GM12878 (cell line): ENCODE data around the gene WWOX. TPM values are rescaled to one million over a fixed set of nuclear protein-coding genes. Genes with fewer than 3 reads are reported as not detected.

Source experiments
- ATAC-seq: fragments of 200-7000 bp; cut with Tn5 transposase; 3 replicates; pipeline ENCODE4 v1.9.1; 2020; ENCODE audit warnings: mild to moderate bottlenecking, moderate library complexity
- BruUV-seq: library from RNA; stranded (reverse); fragments of 400-500 nt; replicated peaks from 2 replicates; lab custom pipeline; 2021; lab: Mats Ljungman, UMichigan
- CTCF ChIA-PET: fragments of 300-600 bp; sonication (Branson Sonifier 250); formaldehyde crosslinking; extraction: SDS; loops from one replicate; lab custom pipeline; 2021; ENCODE audit warnings: inconsistent platforms; lab: Yijun Ruan, JAX
- POLR2A ChIA-PET: fragments of 350-600 bp; formaldehyde crosslinking; extraction: SDS; loops from one replicate; lab custom pipeline; 2021; ENCODE audit warnings: inconsistent platforms; lab: Charles Lee
- RAD21 ChIA-PET: fragments of 300-600 bp; sonication (Branson Sonifier 250); formaldehyde crosslinking; loops from one replicate; lab custom pipeline; 2023; ENCODE audit warnings: antibody characterized with exemption; ENCODE audit not compliant: unreplicated experiment; lab: Charles Lee
- SMC1A ChIA-PET: fragments of 300-600 bp; sonication (Branson Sonifier 250); formaldehyde crosslinking; loops from one replicate; lab custom pipeline; 2023; ENCODE audit not compliant: unreplicated experiment, uncharacterized antibody; lab: Charles Lee
- DNase-seq: peaks from one replicate; pipeline ENCODE4 v3.0.0-alpha.2; 2011; ENCODE audit warnings: low read depth, low spot score
- FAIRE-seq: peaks from 3 replicates; lab custom pipeline; 2011; peaks lifted over from hg19 to GRCh38; lab: Jason Lieb, UNC
- H2AFZ ChIP-seq: 2 replicates; pipeline ENCODE4 v1.6.0; 2011; ENCODE audit warnings: low read depth, low read length, control low read depth; ENCODE audit not compliant: control insufficient read depth
- H3K27ac ChIP-seq: 2 replicates; pipeline ENCODE4 v1.5.1; 2011; ENCODE audit warnings: control low read depth; ENCODE audit not compliant: control insufficient read depth, insufficient read depth
- H3K27me3 ChIP-seq, 2 experiments: replicated peaks in 1 of 2; 2 replicates each; pipeline versions ENCODE4 v1.6.0 to v1.6.1; 2011; ENCODE audit warnings: low read length in 1 of 2; ENCODE audit not compliant: control insufficient read depth in 2 of 2, insufficient read depth in 2 of 2
- H3K36me3 ChIP-seq, 2 experiments: 2 replicates each; pipeline ENCODE4 v1.5.1; 2011; ENCODE audit warnings: low read length in 1 of 2; ENCODE audit not compliant: control insufficient read depth in 2 of 2, insufficient read depth in 2 of 2
- H3K4me1 ChIP-seq: 2 replicates; pipeline ENCODE4 v1.6.1; 2011; ENCODE audit warnings: mild to moderate bottlenecking, low read length, moderate library complexity, mixed read lengths; ENCODE audit not compliant: control insufficient read depth, insufficient read depth
- H3K4me2 ChIP-seq: 2 replicates; pipeline ENCODE4 v1.6.0; 2011; ENCODE audit warnings: control low read depth; ENCODE audit not compliant: control insufficient read depth, insufficient read depth
- H3K4me3 ChIP-seq: fragments of 200-600 bp; sonication (generic); 2 replicates; pipeline ENCODE4 v1.5.1; 2016
- H3K79me2 ChIP-seq: 2 replicates; pipeline ENCODE4 v1.6.0; 2011; ENCODE audit warnings: low read length; ENCODE audit not compliant: control insufficient read depth, insufficient read depth
- H3K9ac ChIP-seq: 2 replicates; pipeline ENCODE4 v1.8.0; 2011; ENCODE audit warnings: low read length, control low read depth, mixed read lengths; ENCODE audit not compliant: control insufficient read depth, insufficient read depth
- H3K9me3 ChIP-seq: replicated peaks from 3 replicates; pipeline ENCODE4 v1.5.1; 2011; ENCODE audit warnings: mild to moderate bottlenecking, low read length; ENCODE audit not compliant: control insufficient read depth, insufficient read depth
- H4K20me1 ChIP-seq: 2 replicates; pipeline ENCODE4 v1.6.0; 2011; ENCODE audit not compliant: control insufficient read depth, insufficient read depth
- ASH2L ChIP-seq: fragments of 300-600, 200-600 bp; sonication (generic); IDR thresholded peaks from 2 replicates; pipeline ENCODE4 v1.6.1; 2017; ENCODE audit warnings: low read depth, mild to moderate bottlenecking, borderline replicate concordance
- BHLHE40 ChIP-seq, 2 experiments: fragments of 450-650 bp in 1 of 2; IDR thresholded peaks; 2 replicates each; pipeline ENCODE4 v1.6.1; 2011 to 2017; ENCODE audit warnings: low read depth in 2 of 2, borderline replicate concordance in 1 of 2, improper control_type of control experiment in 1 of 2, low read length in 1 of 2, mild to moderate bottlenecking in 1 of 2
- CBFB ChIP-seq: IDR thresholded peaks from 2 replicates; pipeline ENCODE4 v1.6.1; 2016; ENCODE audit warnings: antibody characterized with exemption, low read depth
- CBX3 ChIP-seq: fragments of 200-600 bp; sonication (generic); IDR thresholded peaks from 2 replicates; pipeline ENCODE4 v1.6.1; 2016; ENCODE audit warnings: low read depth, borderline replicate concordance
- DPF2 ChIP-seq: fragments of 450-650 bp; IDR thresholded peaks from 2 replicates; pipeline ENCODE4 v1.6.1; 2017; ENCODE audit warnings: mild to moderate bottlenecking
- EGR1 ChIP-seq, 2 experiments: IDR thresholded peaks; 1 replicate in 1 of 2; 2 replicates in 1 of 2; pipeline ENCODE4 v1.6.1; 2011 to 2012; ENCODE audit warnings: low read depth in 2 of 2, low read length in 2 of 2, borderline replicate concordance in 1 of 2, mild to moderate bottlenecking in 1 of 2, moderate library complexity in 1 of 2
- EP300 ChIP-seq, 2 experiments: fragments of 150-350 bp in 1 of 2; IDR thresholded peaks; 2 replicates each; pipeline ENCODE4 v1.6.1; 2011 to 2012; ENCODE audit warnings: low read depth in 2 of 2, low read length in 2 of 2, borderline replicate concordance in 1 of 2, improper control_type of control experiment in 1 of 2, inconsistent platforms in 1 of 2; ENCODE audit not compliant: control insufficient read depth in 1 of 2
- FOS ChIP-seq: IDR thresholded peaks from 3 replicates; pipeline ENCODE4 v1.6.1; 2011; ENCODE audit warnings: borderline replicate concordance; ENCODE audit not compliant: insufficient read length; ENCODE audit errors: extremely low read depth
- KAT2A ChIP-seq: conservative IDR thresholded peaks from 2 replicates; pipeline ENCODE4 v1.6.1; 2011; ENCODE audit warnings: low read depth, low read length; ENCODE audit not compliant: control insufficient read depth
- MTA2 ChIP-seq: fragments of 450-650 bp; IDR thresholded peaks from 2 replicates; pipeline ENCODE4 v1.6.1; 2016; ENCODE audit warnings: low read depth, mild to moderate bottlenecking, moderate library complexity
- NFIC ChIP-seq: IDR thresholded peaks from 2 replicates; pipeline ENCODE4 v1.6.1; 2012; ENCODE audit warnings: low read depth, mild to moderate bottlenecking, inconsistent platforms, low read length, moderate library complexity
- RELA ChIP-seq: fragments of 450-650 bp; IDR thresholded peaks from 2 replicates; pipeline ENCODE4 v1.8.0; 2014; ENCODE audit warnings: borderline replicate concordance; ENCODE audit not compliant: partially characterized antibody
- TCF12 ChIP-seq: IDR thresholded peaks from 2 replicates; pipeline ENCODE4 v1.6.1; 2011; ENCODE audit warnings: low read depth, mild to moderate bottlenecking, low read length
- TCF7 ChIP-seq: IDR thresholded peaks from 2 replicates; pipeline ENCODE4 v1.6.1; 2014; ENCODE audit warnings: antibody characterized with exemption, borderline replicate concordance
- ZBED1 ChIP-seq: IDR thresholded peaks from 2 replicates; pipeline ENCODE4 v1.6.1; 2016; ENCODE audit warnings: borderline replicate concordance
- WGBS: methylation state at CpG from one replicate; pipeline ENCODE4 v1.1.6; 2016; ENCODE audit warnings: low lambda C conversion rate; ENCODE audit not compliant: insufficient replicate concordance, insufficient coverage; ENCODE audit errors: missing lambda C conversion rate; 5-methylcytosine and 5-hydroxymethylcytosine counted together
- in situ Hi-C: fragments of 300-500 bp; cut with MboI; formaldehyde crosslinking; loops from 9 replicates; pipeline ENCODE4 v1.14.3; 2018; ENCODE audit warnings: mixed read lengths
- intact Hi-C: fragments of 100-400 bp; cut with micrococcal nuclease; formaldehyde crosslinking; loops from one replicate; pipeline ENCODE4 v1.14.2; 2022; ENCODE audit not compliant: unreplicated experiment
- polyA plus RNA-seq, 11 experiments: library from polyadenylated mRNA; depleted of rRNA in 4 of 11; unstranded in 6 of 11; stranded (reverse) in 5 of 11; fragments of >200 nt; fragmentation: Nextera tagmentation in 4 of 11; fragmentation: Illumina TruSeq in 1 of 11; extraction: Ambion mirVana in 4 of 11; extraction: Trizol in 1 of 11; gene quantifications; 1 replicate in 1 of 11; 2 replicates in 10 of 11; pipeline versions ENCODE4 v1.2.1 to v1.2.3, GENCODE V29; 2011 to 2016; ENCODE audit warnings: inconsistent platforms in 2 of 11, missing spikeins in 2 of 11, low read depth in 1 of 11
- total RNA-seq, 4 experiments: library from RNA; depleted of rRNA in 3 of 4; stranded (reverse); fragments of >200 nt in 3 of 4; fragmentation: Illumina TruSeq in 1 of 4; extraction: Trizol in 1 of 4; gene quantifications; 2 replicates each; pipeline versions ENCODE4 v1.2.1 to v1.2.3, GENCODE V29; 2013 to 2021
- TF ChIP-seq, protein P1 (sequence below): fragments of 450-650 bp; IDR thresholded peaks from 2 replicates; pipeline ENCODE4 v1.6.1; 2017; ENCODE audit warnings: mild to moderate bottlenecking, moderate library complexity
- TF ChIP-seq, protein P2 (sequence below): fragments of 450-650 bp; conservative IDR thresholded peaks from 2 replicates; pipeline ENCODE4 v1.6.1; 2017; ENCODE audit warnings: mild to moderate bottlenecking, moderate library complexity

The WWOX gene
- total and polyA plus RNA-seq, 10 of the 15 experiments (the other 5 are each of a cell fraction or from before 2014, with no cell fraction given), result 2.8 to 24.4 (median 17.8) TPM

DNA sequence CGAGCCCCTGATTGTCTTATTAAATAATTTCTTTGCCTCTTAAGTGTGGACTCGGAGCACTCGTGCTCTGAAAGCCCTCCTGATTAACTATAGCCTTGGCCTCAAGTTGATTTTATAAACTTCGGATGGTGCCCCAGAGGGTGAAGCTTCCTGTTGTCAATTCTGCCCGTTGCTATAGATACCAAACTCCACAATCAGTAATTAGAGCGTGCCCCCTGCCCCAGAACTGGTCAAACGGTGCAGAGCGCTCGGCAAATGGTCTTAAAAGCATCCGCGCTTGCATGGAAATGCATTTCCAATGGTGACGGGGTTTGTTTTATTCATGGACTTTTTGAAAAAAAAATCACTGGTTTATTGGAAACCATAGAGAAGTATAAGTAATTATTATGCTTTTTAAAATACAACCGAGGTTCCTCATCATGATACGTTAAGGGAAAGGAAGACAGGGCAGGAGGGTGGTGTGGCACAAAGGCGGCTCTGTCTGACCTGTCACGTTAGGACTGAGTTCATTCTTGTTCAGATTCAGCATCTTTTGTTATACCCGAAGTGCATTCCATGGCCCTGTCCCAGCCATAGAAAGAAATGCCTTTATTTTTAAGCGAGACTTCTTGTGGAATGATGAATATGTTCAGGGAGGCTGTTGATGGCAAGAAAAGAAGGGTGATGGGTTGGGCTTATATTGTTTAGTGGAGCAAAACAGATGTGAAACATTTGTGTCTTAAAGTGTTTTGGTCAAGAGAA is 1024.7 kb downstream of the WWOX start (continued):
- TF ChIP-seq TCF7 (no peak), EP300 (IDR thresholded peaks at IDR 0.05; ENCODE audit: borderline replicate concordance in 1 of 2, control insufficient read depth in 1 of 2, low read depth in 2 of 2, low read length in 2 of 2) (no peak), CBX3 (no peak), FOS (no peak)

DNA sequence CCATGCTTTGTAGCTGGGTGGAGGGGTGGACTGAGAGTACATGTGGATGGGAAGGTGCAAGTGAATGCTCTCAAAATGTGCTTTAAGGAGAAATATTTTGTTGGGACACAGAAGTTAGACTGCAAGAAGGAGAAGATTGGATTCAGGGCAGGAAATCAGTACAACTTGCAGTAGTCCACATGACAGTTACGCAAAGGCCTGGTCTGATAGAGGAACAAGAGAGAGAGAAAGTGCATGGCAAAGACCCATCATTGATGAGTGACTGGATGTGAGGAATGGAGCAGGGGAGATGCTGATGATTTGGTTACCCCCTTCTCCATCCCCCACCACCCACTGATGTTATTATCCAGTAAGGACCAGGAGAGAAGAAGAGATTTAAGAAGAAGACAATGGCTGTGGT is 1028.3 kb downstream of the WWOX start:
- POLR2A ChIA-PET, result no interaction called here
- SMC1A ChIA-PET, result no interaction called here
- Histone ChIP-seq H3K36me3 (no peaks in the 10 kb centered on the region), H2AFZ (no peak overlapping the region), H3K9me3 (no peaks in the 10 kb centered on the region; the same call in 2 of the 3 replicates), H3K27me3 (no peaks in the 10 kb centered on the region), H3K9ac (no peak overlapping the region), H4K20me1 (no peaks in the 10 kb centered on the region), H3K79me2 (no peaks in the 10 kb centered on the region), H3K4me2 (no peak overlapping the region), H3K27ac (no peak overlapping the region), H3K4me1 (no peaks in the 10 kb centered on the region), H3K4me3 (no peak overlapping the region)
- no TSS peak for BruUV-seq
- DNase-seq, result no peak
- intact Hi-C loops, result no loop called here
- 100% methylated on average over 1 of the region's 1 CpG for WGBS
- in situ Hi-C loops, result no loop called here
- CTCF ChIA-PET, result no interaction called here
- RAD21 ChIA-PET, result no interaction called here
- FAIRE-seq, result no peak
- no peak for ATAC-seq
- TF ChIP-seq ZBED1 (no peak), EP300 (IDR thresholded peaks at IDR 0.05; ENCODE audit: borderline replicate concordance in 1 of 2, control insufficient read depth in 1 of 2, low read depth in 2 of 2, low read length in 2 of 2) (no peak), NFIC (no peak), EGR1 (IDR thresholded peaks at IDR 0.05; ENCODE audit: borderline replicate concordance in 1 of 2, low read depth in 2 of 2, low read length in 2 of 2) (no peak), TCF12 (no peak), KAT2A (no peak), RELA (no peak), MTA2 (no peak), FOS (no peak), DPF2 (no peak), CBFB (no peak), BHLHE40 (IDR thresholded peaks at IDR 0.05; ENCODE audit: borderline replicate concordance in 1 of 2, low read depth in 2 of 2, low read length in 1 of 2) (no peak), ASH2L (no peak)
- TF ChIP-seq, protein P1, sequence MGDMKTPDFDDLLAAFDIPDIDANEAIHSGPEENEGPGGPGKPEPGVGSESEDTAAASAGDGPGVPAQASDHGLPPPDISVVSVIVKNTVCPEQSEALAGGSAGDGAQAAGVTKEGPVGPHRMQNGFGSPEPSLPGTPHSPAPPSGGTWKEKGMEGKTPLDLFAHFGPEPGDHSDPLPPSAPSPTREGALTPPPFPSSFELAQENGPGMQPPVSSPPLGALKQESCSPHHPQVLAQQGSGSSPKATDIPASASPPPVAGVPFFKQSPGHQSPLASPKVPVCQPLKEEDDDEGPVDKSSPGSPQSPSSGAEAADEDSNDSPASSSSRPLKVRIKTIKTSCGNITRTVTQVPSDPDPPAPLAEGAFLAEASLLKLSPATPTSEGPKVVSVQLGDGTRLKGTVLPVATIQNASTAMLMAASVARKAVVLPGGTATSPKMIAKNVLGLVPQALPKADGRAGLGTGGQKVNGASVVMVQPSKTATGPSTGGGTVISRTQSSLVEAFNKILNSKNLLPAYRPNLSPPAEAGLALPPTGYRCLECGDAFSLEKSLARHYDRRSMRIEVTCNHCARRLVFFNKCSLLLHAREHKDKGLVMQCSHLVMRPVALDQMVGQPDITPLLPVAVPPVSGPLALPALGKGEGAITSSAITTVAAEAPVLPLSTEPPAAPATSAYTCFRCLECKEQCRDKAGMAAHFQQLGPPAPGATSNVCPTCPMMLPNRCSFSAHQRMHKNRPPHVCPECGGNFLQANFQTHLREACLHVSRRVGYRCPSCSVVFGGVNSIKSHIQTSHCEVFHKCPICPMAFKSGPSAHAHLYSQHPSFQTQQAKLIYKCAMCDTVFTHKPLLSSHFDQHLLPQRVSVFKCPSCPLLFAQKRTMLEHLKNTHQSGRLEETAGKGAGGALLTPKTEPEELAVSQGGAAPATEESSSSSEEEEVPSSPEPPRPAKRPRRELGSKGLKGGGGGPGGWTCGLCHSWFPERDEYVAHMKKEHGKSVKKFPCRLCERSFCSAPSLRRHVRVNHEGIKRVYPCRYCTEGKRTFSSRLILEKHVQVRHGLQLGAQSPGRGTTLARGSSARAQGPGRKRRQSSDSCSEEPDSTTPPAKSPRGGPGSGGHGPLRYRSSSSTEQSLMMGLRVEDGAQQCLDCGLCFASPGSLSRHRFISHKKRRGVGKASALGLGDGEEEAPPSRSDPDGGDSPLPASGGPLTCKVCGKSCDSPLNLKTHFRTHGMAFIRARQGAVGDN, result no peak
- TF ChIP-seq, protein P2, sequence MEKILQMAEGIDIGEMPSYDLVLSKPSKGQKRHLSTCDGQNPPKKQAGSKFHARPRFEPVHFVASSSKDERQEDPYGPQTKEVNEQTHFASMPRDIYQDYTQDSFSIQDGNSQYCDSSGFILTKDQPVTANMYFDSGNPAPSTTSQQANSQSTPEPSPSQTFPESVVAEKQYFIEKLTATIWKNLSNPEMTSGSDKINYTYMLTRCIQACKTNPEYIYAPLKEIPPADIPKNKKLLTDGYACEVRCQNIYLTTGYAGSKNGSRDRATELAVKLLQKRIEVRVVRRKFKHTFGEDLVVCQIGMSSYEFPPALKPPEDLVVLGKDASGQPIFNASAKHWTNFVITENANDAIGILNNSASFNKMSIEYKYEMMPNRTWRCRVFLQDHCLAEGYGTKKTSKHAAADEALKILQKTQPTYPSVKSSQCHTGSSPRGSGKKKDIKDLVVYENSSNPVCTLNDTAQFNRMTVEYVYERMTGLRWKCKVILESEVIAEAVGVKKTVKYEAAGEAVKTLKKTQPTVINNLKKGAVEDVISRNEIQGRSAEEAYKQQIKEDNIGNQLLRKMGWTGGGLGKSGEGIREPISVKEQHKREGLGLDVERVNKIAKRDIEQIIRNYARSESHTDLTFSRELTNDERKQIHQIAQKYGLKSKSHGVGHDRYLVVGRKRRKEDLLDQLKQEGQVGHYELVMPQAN, result no peak
